HepG2 (cell line): ENCODE data around the gene PGGT1B. TPM values are rescaled to one million over a fixed set of nuclear protein-coding genes. Genes with fewer than 3 reads are reported as not detected.
A peak's percentile ranks its signal among the peaks of the same experiment; 100 is the strongest.

ENCODE experiments used
- ATF7-NPFF ChIP-seq: sonication (generic); formaldehyde crosslinking; IDR thresholded peaks from 2 replicates; pipeline ENCODE4 v1.8.1; 2023; ENCODE audit warnings: mild to moderate bottlenecking, low read depth, missing genetic modification reagents, moderate library complexity
- CBX1 ChIP-seq: IDR thresholded peaks from one replicate; pipeline ENCODE4 v1.6.1; 2016; ENCODE audit warnings: antibody characterized with exemption, low read depth
- CENPX ChIP-seq: sonication (generic); formaldehyde crosslinking; IDR thresholded peaks from 2 replicates; pipeline ENCODE4 v1.9.0; 2021; ENCODE audit warnings: mild to moderate bottlenecking, missing genetic modification reagents, moderate library complexity
- ERF ChIP-seq: IDR thresholded peaks from 2 replicates; pipeline ENCODE4 v1.6.1; 2018; ENCODE audit warnings: missing biosample characterization, missing genetic modification reagents
- GMEB2 ChIP-seq: IDR thresholded peaks from 2 replicates; pipeline ENCODE4 v1.6.1; 2016; ENCODE audit warnings: missing biosample characterization, missing genetic modification reagents, low read depth
- LCORL ChIP-seq, 2 experiments: fragments of 450-650 bp in 1 of 2; sonication (generic) in 1 of 2; formaldehyde crosslinking in 1 of 2; IDR thresholded peaks; 2 replicates each; pipeline versions ENCODE4 v1.5.0 to v1.6.1; 2017 to 2020; ENCODE audit warnings: antibody characterized with exemption in 1 of 2, missing genetic modification reagents in 1 of 2
- MLLT10 ChIP-seq: sonication (generic); formaldehyde crosslinking; IDR thresholded peaks from 2 replicates; pipeline ENCODE4 v1.4.0; 2020; ENCODE audit warnings: missing genetic modification reagents
- RBM22 ChIP-seq: fragments of 200-400 bp; formaldehyde crosslinking; optimal IDR thresholded peaks from 2 replicates; pipeline ENCODE3; 2017; ENCODE audit warnings: mild to moderate bottlenecking, low read length, moderate library complexity
- SALL1 ChIP-seq: sonication (generic); formaldehyde crosslinking; IDR thresholded peaks from 2 replicates; pipeline ENCODE4 v1.8.0; 2022; ENCODE audit warnings: mild to moderate bottlenecking, missing genetic modification reagents
- SNAPC2 ChIP-seq: sonication (generic); formaldehyde crosslinking; IDR thresholded peaks from 2 replicates; pipeline ENCODE4 v1.8.1; 2022; ENCODE audit warnings: mild to moderate bottlenecking, missing genetic modification reagents
- SNAPC5 ChIP-seq: sonication (generic); formaldehyde crosslinking; IDR thresholded peaks from 2 replicates; pipeline ENCODE4 v1.8.1; 2023; ENCODE audit warnings: mild to moderate bottlenecking, missing genetic modification reagents, borderline replicate concordance
- ZBTB4 ChIP-seq: sonication (generic); formaldehyde crosslinking; IDR thresholded peaks from 2 replicates; pipeline ENCODE4 v1.4.0; 2020; ENCODE audit warnings: missing genetic modification reagents, mild to moderate bottlenecking, borderline replicate concordance
- ZFAT ChIP-seq: sonication (generic); formaldehyde crosslinking; conservative IDR thresholded peaks from 2 replicates; pipeline ENCODE4 v1.8.1; 2023; ENCODE audit warnings: missing genetic modification reagents, inconsistent platforms
- ZFP36 ChIP-seq: fragments of 150-350 bp; IDR thresholded peaks from 2 replicates; pipeline ENCODE4 v1.6.1; 2018; ENCODE audit warnings: borderline replicate concordance, low read length, low read depth; ENCODE audit not compliant: partially characterized antibody
- ZMYM4 ChIP-seq: sonication (generic); formaldehyde crosslinking; IDR thresholded peaks from 2 replicates; pipeline ENCODE4 v1.8.1; 2023; ENCODE audit warnings: mild to moderate bottlenecking, missing genetic modification reagents
- ZNF34 ChIP-seq: sonication (generic); formaldehyde crosslinking; IDR thresholded peaks from 2 replicates; pipeline ENCODE4 v1.4.0; 2020; ENCODE audit warnings: mild to moderate bottlenecking, missing genetic modification reagents, borderline replicate concordance
- ZNF343 ChIP-seq: sonication (generic); formaldehyde crosslinking; IDR thresholded peaks from 2 replicates; pipeline ENCODE4 v1.4.0; 2020; ENCODE audit warnings: mild to moderate bottlenecking, missing genetic modification reagents
- ZNF430 ChIP-seq: sonication (generic); formaldehyde crosslinking; IDR thresholded peaks from 2 replicates; pipeline ENCODE4 v1.9.0; 2021; ENCODE audit warnings: mild to moderate bottlenecking, missing genetic modification reagents
- ZNF574 ChIP-seq: sonication (generic); formaldehyde crosslinking; IDR thresholded peaks from 2 replicates; pipeline ENCODE4 v1.4.0; 2020; ENCODE audit warnings: missing genetic modification reagents
- ZNF616 ChIP-seq: sonication (generic); formaldehyde crosslinking; IDR thresholded peaks from 2 replicates; pipeline ENCODE4 v1.5.0; 2020; ENCODE audit warnings: low read depth, mild to moderate bottlenecking, missing genetic modification reagents
- ZNF629 ChIP-seq: sonication (generic); formaldehyde crosslinking; conservative IDR thresholded peaks from 2 replicates; pipeline ENCODE4 v1.5.0; 2020; ENCODE audit warnings: missing genetic modification reagents
- ZNF7 ChIP-seq: IDR thresholded peaks from 2 replicates; pipeline ENCODE4 v1.6.1; 2016; ENCODE audit warnings: missing biosample characterization, missing genetic modification reagents
- ZNF720 ChIP-seq: sonication (generic); formaldehyde crosslinking; IDR thresholded peaks from 2 replicates; pipeline ENCODE4 v1.4.0; 2020; ENCODE audit warnings: missing genetic modification reagents
- ZSCAN9 ChIP-seq: IDR thresholded peaks from 2 replicates; pipeline ENCODE4 v1.6.1; 2016; ENCODE audit warnings: borderline replicate concordance
- polyA plus RNA-seq, 8 experiments: library from polyadenylated mRNA; depleted of rRNA in 3 of 8; stranded (reverse) in 7 of 8; unstranded in 1 of 8; fragments of >200 nt; fragmentation: Illumina TruSeq in 4 of 8; extraction: Trizol in 4 of 8; gene quantifications; 2 replicates each; pipeline versions ENCODE4 v1.2.1 to v1.2.3, GENCODE V29; 2011 to 2016; ENCODE audit warnings: low read depth in 4 of 8, missing spikeins in 1 of 8, mixed read lengths in 1 of 8; ENCODE audit not compliant: insufficient read depth in 1 of 8
- total RNA-seq, 5 experiments: library from RNA; depleted of rRNA; stranded (reverse); fragments of >200 nt; fragmentation: Illumina TruSeq; extraction: Trizol; gene quantifications; 2 replicates each; pipeline ENCODE4 v1.2.3, GENCODE V29; 2016; ENCODE audit warnings: low read depth in 1 of 5

PGGT1B gene
- total and polyA plus RNA-seq, 2 of the 13 experiments (the other 11 are each of a cell fraction or from before 2014, with no cell fraction given) = 2.4 to 42.7 TPM

- no peak for TF ChIP-seq CBX1
- no peak for TF ChIP-seq GMEB2 (CRISPR knock-in tag)
- no peak for TF ChIP-seq ZFAT (CRISPR knock-in tag)
- no peak for TF ChIP-seq ATF7-NPFF (CRISPR knock-in tag)
- no peak for TF ChIP-seq ZFP36
- TF ChIP-seq ZNF7 (CRISPR knock-in tag) = no peak
- no peak for TF ChIP-seq ZBTB4
- no peak for TF ChIP-seq ZNF430 (CRISPR knock-in tag)
- no peak for TF ChIP-seq MLLT10 (CRISPR knock-in tag)
- TF ChIP-seq SNAPC5 (CRISPR knock-in tag) = no peak
- TF ChIP-seq ZNF629 (CRISPR knock-in tag) = no peak
- no peak for TF ChIP-seq LCORL (IDR thresholded peaks at IDR 0.05)
- no peak for TF ChIP-seq LCORL (CRISPR knock-in tag; IDR thresholded peaks at IDR 0.05)
- TF ChIP-seq CENPX (CRISPR knock-in tag) = no peak
- TF ChIP-seq ZNF574 (CRISPR knock-in tag) = no peak
- TF ChIP-seq ZMYM4 (CRISPR knock-in tag) = peak; percentile 37; the same call in 1 of the 2 replicates
- TF ChIP-seq ZNF720 (CRISPR knock-in tag) = no peak
- no peak for TF ChIP-seq ZNF34 (CRISPR knock-in tag)
- TF ChIP-seq SNAPC2 (CRISPR knock-in tag) = no peak
- no peak for TF ChIP-seq ERF
- no peak for TF ChIP-seq ZNF616 (CRISPR knock-in tag)
- no peak for TF ChIP-seq ZNF343 (CRISPR knock-in tag)
- no peak for TF ChIP-seq RBM22
- TF ChIP-seq ZSCAN9 (CRISPR knock-in tag) = no peak
- no peak for TF ChIP-seq SALL1 (CRISPR knock-in tag)
Measured at GRCh38 chr5:115241881-115242642, 20.6 kb downstream of the PGGT1B start (continued).
